Activated naive CD4-positive, alpha-beta T cell treated with anti-CD3 and anti-CD28 coated beads, Interleukin-2, amount 50 U/mL, for 16 hours (primary cell): ENCODE results near the gene SELENOO.
A peak's percentile ranks its signal among the peaks of the same experiment; 100 is the strongest.

Source experiments
- DNase-seq: peaks from one replicate; pipeline ENCODE4 v3.0.0-alpha.2; 2020

Gene SELENOO

GRCh38 chr22:50185375-50186087 lies 15.3 kb upstream of the SELENOO start, which contains the start of gene TRABD:
Gene TRABD (plus strand): TSS chr22:50185913. CDS start chr22:50193061, 7,148 bp downstream.
- DNase-seq, result peak; percentile 90

GRCh38 chr22:50186181-50186714 lies 14.6 kb upstream of the SELENOO start:
- DNase-seq, result no peak

GRCh38 chr22:50186761-50187523 lies 13.9 kb upstream of the SELENOO start:
- no peak for DNase-seq

GRCh38 chr22:50188356-50188755 lies 12.5 kb upstream of the SELENOO start:
- no peak for DNase-seq

- no peak for DNase-seq
These were observed 11.5 kb upstream of the SELENOO start for GRCh38 chr22:50189184-50189848.

GRCh38 chr22:50189849-50190181 lies 11.0 kb upstream of the SELENOO start:
- no peak for DNase-seq

GRCh38 chr22:50190182-50190940 lies 10.4 kb upstream of the SELENOO start:
- DNase-seq, result peak; percentile 72

GRCh38 chr22:50190941-50191741 lies 9.7 kb upstream of the SELENOO start:
- DNase-seq, result peak; percentile 69

- DNase-seq, result peak; percentile 50
These were observed 8.2 kb upstream of the SELENOO start for GRCh38 chr22:50192436-50193204.

GRCh38 chr22:50193621-50194020 lies 7.2 kb upstream of the SELENOO start:
- no peak for DNase-seq

GRCh38 chr22:50194037-50194805 lies 6.6 kb upstream of the SELENOO start:
- DNase-seq, result no peak

GRCh38 chr22:50196256-50196655 lies 4.6 kb upstream of the SELENOO start:
- DNase-seq, result no peak

GRCh38 chr22:50197000-50197800 lies 3.6 kb upstream of the SELENOO start:
- no peak for DNase-seq

GRCh38 chr22:50197856-50198623 lies 2.8 kb upstream of the SELENOO start:
- no peak for DNase-seq

GRCh38 chr22:50198624-50199017 lies 2.2 kb upstream of the SELENOO start:
- no peak for DNase-seq

GRCh38 chr22:50199251-50199721 lies 1.5 kb upstream of the SELENOO start:
- DNase-seq, result no peak

GRCh38 chr22:50199829-50200460 lies 866 bp upstream of the SELENOO start:
- DNase-seq, result no peak
